ENCODE measurements around the gene NUDT14. TPM values are rescaled to one million over a fixed set of nuclear protein-coding genes. Genes with fewer than 3 reads are reported as not detected.
A peak's percentile ranks its signal among the peaks of the same experiment; 100 is the strongest.

NUDT14 gene
- total and polyA plus RNA-seq, 5 donors from 2014 or later: 6.5 to 18.1 (median 11.8) TPM

DNA sequence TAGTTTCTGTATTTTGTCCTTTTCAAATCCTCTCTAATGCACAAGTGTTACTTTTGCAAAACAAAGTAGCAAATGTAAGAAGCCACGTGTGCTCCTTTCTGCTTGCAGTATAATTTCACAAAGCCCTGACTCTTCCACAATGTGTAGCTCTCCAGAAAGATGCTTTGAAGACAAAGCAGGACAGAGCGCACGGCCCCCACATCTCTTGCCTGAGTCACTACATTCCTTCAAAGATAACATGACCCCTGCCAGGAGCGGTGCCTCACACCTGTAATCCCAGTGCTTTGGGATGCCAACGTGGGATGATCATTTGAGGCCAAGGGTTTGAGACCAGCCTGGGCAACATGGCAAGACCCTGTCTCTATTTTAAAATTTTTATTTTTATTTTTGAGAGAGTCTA lies 53.1 kb downstream of the NUDT14 start:
- no peak overlapping the region for H3K4me3 Mint-ChIP-seq
- no peak for DNase-seq
- H3K4me3 ChIP-seq (ENCODE audit: low read depth, low read length): no peak overlapping the region
- H3K27me3 ChIP-seq (ENCODE audit: control insufficient read depth, insufficient read depth, low read length): peaks cover 2% of the 10 kb centered on the region
- ATAC-seq (ENCODE audit: low read depth in 2 of 2): no peak
- no peaks in the 10 kb centered on the region for H3K36me3 Mint-ChIP-seq
- H3K27ac Mint-ChIP-seq: no peak overlapping the region
- peaks cover 5 to 15% of the 10 kb centered on the region in 2 experiments for H3K9me3 ChIP-seq (ENCODE audit: control insufficient read depth in 2 of 2, low read length in 2 of 2)
- H3K4me1 Mint-ChIP-seq: peaks cover 0 to 17% (median 2%) of the 10 kb centered on the region in 4 donors
- H3K36me3 ChIP-seq (ENCODE audit: control insufficient read depth, insufficient read depth, low read length): no peaks in the 10 kb centered on the region
- peaks cover 23% of the 10 kb centered on the region for H3K27me3 Mint-ChIP-seq
- no peak overlapping the region for H3K27ac ChIP-seq (ENCODE audit: insufficient read depth, low read length, poor library complexity, severe bottlenecking)
- peaks cover 0 to 9% (median 3%) of the 10 kb centered on the region in 7 donors for H3K9me3 Mint-ChIP-seq
- no peaks in the 10 kb centered on the region for H3K4me1 ChIP-seq (ENCODE audit: control insufficient read depth, insufficient read depth, low read length, poor library complexity, severe bottlenecking)

DNA sequence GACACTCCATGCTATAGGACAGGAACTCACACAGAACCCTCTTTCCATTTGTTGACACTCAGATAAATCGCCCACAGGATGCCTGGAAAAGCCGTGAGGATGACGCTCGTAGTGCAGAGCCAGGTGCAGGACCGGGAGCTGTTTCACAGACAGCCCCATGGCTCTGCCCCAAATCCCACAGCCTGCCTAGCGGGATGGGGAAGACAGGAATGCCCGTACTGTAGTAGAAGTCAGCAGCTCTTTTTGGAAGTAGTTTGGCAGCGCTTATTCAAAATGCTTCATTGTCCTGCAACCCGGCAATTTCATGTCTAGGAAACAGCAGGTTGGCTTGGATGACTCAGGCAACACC lies 54.2 kb downstream of the NUDT14 start:
- Histone ChIP-seq H3K4me1 (ENCODE audit: control insufficient read depth, insufficient read depth, low read length, poor library complexity, severe bottlenecking) (no peaks in the 10 kb centered on the region), H3K36me3 (ENCODE audit: control insufficient read depth, insufficient read depth, low read length) (no peaks in the 10 kb centered on the region), H3K27me3 (ENCODE audit: control insufficient read depth, insufficient read depth, low read length) (no peaks in the 10 kb centered on the region), H3K27ac (ENCODE audit: insufficient read depth, low read length, poor library complexity, severe bottlenecking) (no peak overlapping the region), H3K4me3 (ENCODE audit: low read depth, low read length) (no peak overlapping the region), H3K9me3 (ENCODE audit: control insufficient read depth in 2 of 2, low read length in 2 of 2) (peaks cover 5 to 12% of the 10 kb centered on the region in 2 experiments)
- Mint-ChIP-seq H3K27me3 (peaks cover 29% of the 10 kb centered on the region), H3K27ac (no peak overlapping the region), H3K4me3 (no peak overlapping the region), H3K36me3 (no peaks in the 10 kb centered on the region), H3K4me1 (peaks cover 0 to 17% (median 2%) of the 10 kb centered on the region in 4 donors), H3K9me3 (peaks cover 0 to 12% (median 4%) of the 10 kb centered on the region in 7 donors)
- DNase-seq: no peak
- ATAC-seq (ENCODE audit: low read depth in 2 of 2): no peak

DNA sequence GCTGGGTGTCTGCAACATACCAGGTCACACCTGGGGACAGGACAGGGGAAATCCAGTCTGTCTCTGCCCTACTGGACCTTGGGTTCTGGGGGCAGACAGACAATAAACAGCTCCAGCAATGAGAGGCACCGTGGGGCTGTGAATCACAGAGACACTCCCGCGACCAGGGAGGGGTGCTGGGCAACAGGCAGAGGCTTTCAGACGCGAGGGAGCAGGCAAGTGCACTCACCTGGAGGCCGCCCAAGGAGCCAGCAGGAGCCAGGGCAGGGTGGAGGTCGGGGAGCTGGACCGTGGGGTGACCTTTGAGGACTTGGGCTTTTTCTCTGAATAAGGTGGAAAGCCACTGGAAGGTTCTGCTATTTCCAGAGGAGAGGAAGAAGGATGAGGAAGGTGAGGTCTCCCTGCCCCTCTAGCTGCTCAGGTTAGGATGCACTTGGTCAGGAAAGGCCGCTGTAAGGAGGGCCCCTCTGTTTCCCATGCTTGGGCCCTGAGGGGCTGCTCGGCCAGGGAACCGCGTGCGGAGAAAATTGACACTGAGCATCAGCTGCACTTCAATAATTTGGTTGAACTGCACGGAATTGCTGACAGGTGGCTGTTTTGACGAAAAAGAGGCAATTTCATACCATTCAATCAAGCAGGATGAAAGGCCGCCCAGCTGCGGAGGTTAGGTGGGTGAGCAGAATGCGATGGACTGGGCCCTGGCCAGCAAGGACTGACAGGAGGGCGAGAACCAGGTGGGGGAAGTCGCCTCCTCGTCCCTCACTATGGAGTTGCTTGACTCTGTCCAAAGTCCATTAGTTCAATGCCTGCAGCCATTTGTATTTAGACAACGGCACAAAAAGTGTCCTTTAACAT lies 54.8 kb downstream of the NUDT14 start:
- H3K36me3 Mint-ChIP-seq: no peaks in the 10 kb centered on the region
- H3K27me3 ChIP-seq (ENCODE audit: control insufficient read depth, insufficient read depth, low read length): no peaks in the 10 kb centered on the region
- no peaks in the 10 kb centered on the region for H3K4me1 ChIP-seq (ENCODE audit: control insufficient read depth, insufficient read depth, low read length, poor library complexity, severe bottlenecking)
- no peak overlapping the region for H3K4me3 Mint-ChIP-seq
- H3K9me3 Mint-ChIP-seq: peaks cover 0 to 18% (median 4%) of the 10 kb centered on the region in 7 donors
- no peaks in the 10 kb centered on the region for H3K36me3 ChIP-seq (ENCODE audit: control insufficient read depth, insufficient read depth, low read length)
- no peak overlapping the region for H3K4me3 ChIP-seq (ENCODE audit: low read depth, low read length)
- peaks cover 0 to 17% (median 2%) of the 10 kb centered on the region in 4 donors for H3K4me1 Mint-ChIP-seq
- no peak overlapping the region for H3K27ac Mint-ChIP-seq
- DNase-seq: no peak
- ATAC-seq (ENCODE audit: low read depth in 2 of 2): no peak
- peaks cover 31% of the 10 kb centered on the region for H3K27me3 Mint-ChIP-seq
- no peak overlapping the region for H3K27ac ChIP-seq (ENCODE audit: insufficient read depth, low read length, poor library complexity, severe bottlenecking)
- H3K9me3 ChIP-seq (ENCODE audit: control insufficient read depth in 2 of 2, low read length in 2 of 2): peaks cover 11 to 13% of the 10 kb centered on the region in 2 experiments

DNA sequence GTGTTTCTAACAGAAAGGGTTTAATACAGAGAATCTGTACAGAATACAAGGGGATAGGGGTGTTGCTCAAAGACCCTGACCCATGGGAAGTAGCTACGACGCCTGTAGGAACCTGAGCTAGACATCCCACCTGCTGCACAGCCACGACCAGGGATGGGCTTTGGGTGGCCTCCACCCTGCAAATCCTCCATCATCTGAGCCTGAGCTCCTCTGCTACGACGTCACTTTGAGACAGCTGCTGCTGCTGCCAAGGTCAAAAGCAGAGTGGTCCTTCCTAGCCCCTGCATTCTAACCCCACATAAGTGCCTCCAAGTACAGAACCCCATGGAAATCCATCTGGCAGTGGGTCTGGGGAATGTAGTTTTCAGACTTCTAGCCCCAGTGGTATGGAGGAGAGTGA lies 56.3 kb downstream of the NUDT14 start:
- peak overlapping the region in 1 of 4 donors; percentile 78 for H3K4me3 Mint-ChIP-seq

DNA sequence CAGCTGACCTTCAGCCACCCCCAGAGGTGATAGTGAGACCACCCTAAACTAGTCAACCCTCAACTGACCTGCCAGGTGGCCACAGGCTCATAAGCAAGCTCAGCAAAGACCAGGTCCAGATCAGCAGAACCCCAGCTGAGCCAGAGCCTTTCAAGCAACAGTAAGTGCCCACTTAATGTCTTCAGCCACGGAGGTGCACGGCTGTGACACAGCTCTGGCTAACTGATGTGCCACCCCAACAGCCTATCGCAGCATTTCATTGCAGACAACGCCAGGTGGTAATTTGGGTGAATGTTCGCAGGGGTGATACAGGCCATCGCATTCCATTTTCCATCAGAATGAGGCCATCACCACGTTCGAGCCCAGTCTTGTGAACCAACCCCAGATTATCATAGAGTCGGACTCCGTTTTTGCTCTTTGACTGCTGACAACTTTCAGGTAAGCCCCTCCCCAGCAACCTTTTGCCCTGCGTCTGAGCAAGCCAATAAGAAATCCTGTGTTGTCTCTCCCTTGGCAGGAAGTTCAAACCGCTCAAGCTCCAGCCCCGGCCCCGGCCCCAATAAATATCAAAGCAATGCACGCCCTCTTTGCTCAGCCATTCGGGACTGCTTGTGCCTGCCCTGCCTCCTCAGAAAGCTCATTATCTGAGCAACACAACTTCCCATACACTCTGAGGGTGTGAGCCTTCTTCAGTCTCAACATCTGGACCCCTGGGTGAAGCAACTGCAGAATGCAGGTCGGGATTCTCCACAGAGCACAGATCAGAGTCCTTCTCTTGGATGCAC lies 56.9 kb downstream of the NUDT14 start:
- Histone ChIP-seq H3K27me3 (ENCODE audit: control insufficient read depth, insufficient read depth, low read length) (no peaks in the 10 kb centered on the region), H3K4me1 (ENCODE audit: control insufficient read depth, insufficient read depth, low read length, poor library complexity, severe bottlenecking) (no peaks in the 10 kb centered on the region), H3K36me3 (ENCODE audit: control insufficient read depth, insufficient read depth, low read length) (no peaks in the 10 kb centered on the region), H3K27ac (ENCODE audit: insufficient read depth, low read length, poor library complexity, severe bottlenecking) (no peak overlapping the region), H3K9me3 (ENCODE audit: control insufficient read depth in 2 of 2, low read length in 2 of 2) (peaks cover 10 to 15% of the 10 kb centered on the region in 2 experiments), H3K4me3 (ENCODE audit: low read depth, low read length) (no peak overlapping the region)
- H3K9me3 Mint-ChIP-seq: peaks cover 2 to 20% (median 4%) of the 10 kb centered on the region in 7 donors
- DNase-seq (no peak), ATAC-seq (ENCODE audit: low read depth in 2 of 2) (peak in 1 of 2 donors; percentile 34)
- H3K4me3 Mint-ChIP-seq: peak overlapping the region in 2 of 4 donors; percentile 44 to 78
- peaks cover 30% of the 10 kb centered on the region for H3K27me3 Mint-ChIP-seq
- H3K27ac Mint-ChIP-seq: peak overlapping the region in 1 of 3 donors; percentile 55
- peaks cover 0 to 17% (median 2%) of the 10 kb centered on the region in 4 donors for H3K4me1 Mint-ChIP-seq
- H3K36me3 Mint-ChIP-seq: no peaks in the 10 kb centered on the region

More for the DNA sequence above, 56.3 kb downstream of the NUDT14 start:
- Mint-ChIP-seq H3K36me3 (no peaks in the 10 kb centered on the region), H3K4me1 (peaks cover 0 to 17% (median 2%) of the 10 kb centered on the region in 4 donors), H3K27me3 (peaks cover 31% of the 10 kb centered on the region), H3K27ac (no peak overlapping the region), H3K9me3 (peaks cover 2 to 20% (median 4%) of the 10 kb centered on the region in 7 donors)
- Histone ChIP-seq H3K4me3 (ENCODE audit: low read depth, low read length) (no peak overlapping the region), H3K36me3 (ENCODE audit: control insufficient read depth, insufficient read depth, low read length) (no peaks in the 10 kb centered on the region), H3K27ac (ENCODE audit: insufficient read depth, low read length, poor library complexity, severe bottlenecking) (no peak overlapping the region), H3K4me1 (ENCODE audit: control insufficient read depth, insufficient read depth, low read length, poor library complexity, severe bottlenecking) (no peaks in the 10 kb centered on the region), H3K9me3 (ENCODE audit: control insufficient read depth in 2 of 2, low read length in 2 of 2) (peaks cover 10 to 15% of the 10 kb centered on the region in 2 experiments), H3K27me3 (ENCODE audit: control insufficient read depth, insufficient read depth, low read length) (no peaks in the 10 kb centered on the region)
- ATAC-seq (ENCODE audit: low read depth in 2 of 2): no peak
- DNase-seq: no peak

DNA sequence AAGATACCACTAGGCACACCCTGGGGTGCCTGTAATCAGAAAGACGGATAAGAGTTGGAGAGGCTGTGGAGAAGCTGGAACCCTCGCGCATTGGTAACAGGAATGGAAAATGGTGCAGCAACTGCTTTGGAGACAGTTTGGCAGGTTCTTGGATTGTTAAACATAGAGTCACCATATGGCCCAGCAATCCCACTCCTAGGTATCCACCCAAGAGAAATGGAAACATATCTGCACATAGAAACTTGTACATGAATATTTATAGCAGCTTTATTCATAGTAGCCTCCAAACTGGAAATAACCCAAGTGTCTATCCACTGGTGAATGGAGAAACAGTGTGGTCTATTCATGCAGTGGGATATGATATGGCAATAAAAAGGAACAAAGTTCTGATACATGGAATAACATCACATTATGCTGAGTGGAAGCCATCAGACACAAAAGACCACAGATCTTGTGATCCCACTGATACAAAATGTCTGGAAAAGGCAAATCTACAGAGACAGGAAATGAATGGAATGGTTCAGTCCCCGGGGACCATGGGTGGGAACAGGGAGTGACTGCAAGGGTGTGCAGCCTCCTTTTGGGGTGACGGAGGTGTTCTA lies 57.9 kb downstream of the NUDT14 start:
- peaks cover 0 to 20% (median 2%) of the 10 kb centered on the region in 4 donors for H3K4me1 Mint-ChIP-seq
- peaks cover 2 to 18% (median 4%) of the 10 kb centered on the region in 7 donors for H3K9me3 Mint-ChIP-seq
- H3K36me3 ChIP-seq (ENCODE audit: control insufficient read depth, insufficient read depth, low read length): no peaks in the 10 kb centered on the region
- H3K4me3 Mint-ChIP-seq: no peak overlapping the region
- no peak overlapping the region for H3K27ac ChIP-seq (ENCODE audit: insufficient read depth, low read length, poor library complexity, severe bottlenecking)
- peaks cover 40% of the 10 kb centered on the region for H3K27me3 Mint-ChIP-seq
- peaks cover 10 to 15% of the 10 kb centered on the region in 2 experiments for H3K9me3 ChIP-seq (ENCODE audit: control insufficient read depth in 2 of 2, low read length in 2 of 2)
- H3K4me3 ChIP-seq (ENCODE audit: low read depth, low read length): no peak overlapping the region
- H3K36me3 Mint-ChIP-seq: no peaks in the 10 kb centered on the region
- no peak overlapping the region for H3K27ac Mint-ChIP-seq
- H3K27me3 ChIP-seq (ENCODE audit: control insufficient read depth, insufficient read depth, low read length): no peaks in the 10 kb centered on the region
- DNase-seq: no peak
- no peaks in the 10 kb centered on the region for H3K4me1 ChIP-seq (ENCODE audit: control insufficient read depth, insufficient read depth, low read length, poor library complexity, severe bottlenecking)
- no peak for ATAC-seq (ENCODE audit: low read depth in 2 of 2)
